ENCODE data around the gene CCDC32.

CCDC32 gene

DNA sequence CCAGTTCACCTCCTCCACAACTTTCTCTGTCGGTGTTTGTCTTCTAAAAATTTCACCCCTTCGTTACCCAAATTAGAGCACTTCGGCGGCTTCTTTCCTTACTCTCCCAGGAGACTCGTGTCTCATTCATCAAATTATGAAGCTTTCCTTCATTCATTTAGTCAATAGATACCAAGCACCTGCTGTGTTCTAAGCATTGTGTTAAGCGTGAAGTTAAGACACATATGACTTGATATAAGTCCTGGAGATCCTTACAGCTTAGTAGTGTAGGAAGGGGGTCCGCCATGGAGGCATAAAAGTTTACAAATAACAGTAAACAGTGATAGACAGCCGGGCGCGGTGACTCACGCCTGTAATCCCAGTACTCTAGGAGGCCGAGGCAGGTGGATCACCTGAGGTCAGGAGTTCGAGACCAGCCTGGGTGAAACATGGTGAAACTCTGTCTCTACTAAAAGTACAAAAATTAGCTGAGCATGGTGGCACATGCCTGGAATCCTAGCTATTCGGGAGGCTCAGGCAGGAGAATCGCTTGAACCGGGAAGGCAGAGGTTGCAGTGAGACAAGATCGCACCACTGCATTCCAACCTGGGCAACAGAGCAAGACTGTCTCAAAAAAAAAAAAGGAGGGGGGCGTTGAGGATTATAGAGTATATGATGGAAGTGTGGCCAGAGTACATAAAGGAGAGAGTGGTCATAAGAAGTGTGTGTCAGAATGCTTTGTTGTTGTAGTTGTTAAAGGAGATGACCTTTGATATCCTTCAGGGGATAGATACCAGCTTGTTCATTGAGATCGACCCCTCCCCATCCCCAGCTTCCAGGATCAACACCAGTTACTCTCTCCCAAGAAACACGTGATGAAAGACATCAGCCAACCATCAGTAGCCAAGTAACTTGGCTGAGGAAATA, 744 bp upstream of the CCDC32 start:
- DNase-seq (ENCODE audit: low read depth) = no peak

DNA sequence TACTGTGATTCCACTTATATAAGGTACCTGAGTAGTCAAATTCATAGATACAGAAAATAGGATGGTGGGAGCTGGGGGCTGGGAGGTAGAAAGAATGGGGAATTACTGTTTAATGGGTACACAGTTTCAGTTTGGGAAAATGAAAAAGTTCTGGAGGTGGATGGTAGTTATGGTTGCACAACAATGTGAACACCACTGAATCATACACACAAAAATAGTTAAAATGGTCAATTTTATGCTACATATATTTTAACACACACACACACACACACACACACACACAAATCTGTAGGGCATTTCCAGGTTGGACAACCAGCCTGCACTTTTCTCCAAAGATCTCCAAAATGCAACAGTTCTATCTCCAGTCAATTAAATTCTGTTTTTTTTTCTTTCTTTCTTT, 1.4 kb downstream of the CCDC32 start:
- DNase-seq (ENCODE audit: low read depth) = no peak

DNA sequence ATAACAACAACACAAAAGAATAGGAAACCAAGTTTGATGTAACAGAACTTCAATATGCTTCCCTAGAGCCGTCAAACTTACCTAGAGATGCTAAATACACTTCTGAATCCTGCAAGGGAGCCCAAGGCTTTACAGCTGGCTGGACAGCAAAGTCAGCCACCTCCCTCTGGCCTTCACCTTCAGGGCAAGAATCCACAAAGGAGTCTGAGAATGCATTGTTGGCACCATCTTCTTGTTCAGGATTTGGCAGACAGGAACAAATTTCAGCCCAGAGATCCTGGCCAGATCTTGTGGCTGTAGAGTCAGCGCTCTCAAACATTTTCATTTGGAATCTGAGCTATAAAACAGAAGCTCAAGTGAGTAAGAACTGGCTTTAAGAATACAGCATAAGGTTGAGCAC, 2.2 kb downstream of the CCDC32 start:
- DNase-seq (ENCODE audit: low read depth) = no peak

DNA sequence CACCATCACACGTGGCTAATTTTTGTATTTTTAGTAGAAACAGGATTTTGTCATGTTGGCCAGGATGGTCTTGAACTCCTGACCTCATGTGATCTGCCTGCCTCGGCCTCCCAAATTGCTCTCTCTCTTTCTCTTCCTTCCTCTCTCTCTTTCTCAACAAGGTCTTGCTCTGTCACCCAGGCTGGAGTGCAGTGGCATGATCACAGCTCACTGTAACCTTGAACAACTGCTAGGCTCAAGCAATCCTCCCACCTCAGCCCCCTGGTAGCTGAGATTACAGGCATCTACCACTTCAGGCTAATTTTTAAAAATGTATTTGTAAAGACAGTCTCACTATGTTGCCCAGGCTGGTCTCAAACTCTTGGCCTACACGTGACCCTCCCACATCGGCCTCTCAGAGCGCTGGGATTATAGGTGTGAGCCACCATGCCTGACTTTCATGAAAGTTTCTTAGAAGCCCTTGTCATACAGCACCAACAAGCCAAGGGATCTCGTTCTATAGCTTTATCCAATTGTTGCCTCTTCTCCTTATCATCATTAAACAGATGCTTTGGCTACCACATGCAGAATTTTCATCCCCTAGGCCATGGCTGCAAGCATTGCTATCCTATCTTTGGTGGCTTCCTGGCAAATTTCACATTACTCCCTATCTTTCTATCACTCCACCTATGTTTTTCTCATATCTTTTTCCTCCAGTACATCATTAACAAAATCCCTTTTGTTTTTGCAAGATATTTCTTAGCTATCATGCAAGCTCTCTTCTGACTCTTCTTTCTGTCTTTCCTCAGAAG, 5.7 kb downstream of the CCDC32 start:
- DNase-seq (ENCODE audit: low read depth) = no peak

DNA sequence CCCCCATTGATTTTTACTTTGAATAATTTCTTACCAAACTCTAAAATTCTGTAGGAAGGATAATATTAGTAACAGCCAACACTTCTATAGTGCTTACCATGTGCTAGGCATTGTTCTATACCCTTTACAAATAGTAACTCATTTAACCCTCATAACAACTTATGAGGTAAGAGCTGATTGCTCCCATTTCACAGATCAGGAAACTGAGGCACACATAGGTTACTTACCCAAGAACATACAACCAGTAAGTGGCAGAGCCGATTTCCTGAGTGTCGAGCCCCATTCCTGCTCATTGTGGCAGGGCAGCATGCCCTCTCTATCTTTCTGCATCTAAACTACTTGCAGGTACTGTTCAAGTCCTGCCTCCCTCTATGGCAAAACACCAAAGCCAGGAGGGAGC, 9.0 kb downstream of the CCDC32 start:
- DNase-seq (ENCODE audit: low read depth) = no peak

DNA sequence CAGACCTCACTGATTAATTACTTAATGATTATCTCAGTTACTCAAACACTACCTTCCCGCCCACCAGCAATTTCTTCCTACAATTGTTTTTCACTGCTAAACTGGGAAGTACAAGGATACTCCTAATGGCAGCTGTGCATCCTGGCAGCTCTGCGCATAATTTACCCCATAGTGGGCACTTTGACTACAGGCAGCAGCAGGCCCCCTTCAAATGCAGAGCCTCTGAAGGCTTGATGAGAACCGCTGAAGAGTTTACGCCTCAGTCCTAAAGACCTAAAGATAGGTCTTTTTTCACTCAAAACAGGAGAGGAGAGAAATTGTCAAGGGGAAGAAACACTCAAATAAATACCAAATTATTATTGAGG, 10.7 kb downstream of the CCDC32 start:
- DNase-seq (ENCODE audit: low read depth) = no peak

DNA sequence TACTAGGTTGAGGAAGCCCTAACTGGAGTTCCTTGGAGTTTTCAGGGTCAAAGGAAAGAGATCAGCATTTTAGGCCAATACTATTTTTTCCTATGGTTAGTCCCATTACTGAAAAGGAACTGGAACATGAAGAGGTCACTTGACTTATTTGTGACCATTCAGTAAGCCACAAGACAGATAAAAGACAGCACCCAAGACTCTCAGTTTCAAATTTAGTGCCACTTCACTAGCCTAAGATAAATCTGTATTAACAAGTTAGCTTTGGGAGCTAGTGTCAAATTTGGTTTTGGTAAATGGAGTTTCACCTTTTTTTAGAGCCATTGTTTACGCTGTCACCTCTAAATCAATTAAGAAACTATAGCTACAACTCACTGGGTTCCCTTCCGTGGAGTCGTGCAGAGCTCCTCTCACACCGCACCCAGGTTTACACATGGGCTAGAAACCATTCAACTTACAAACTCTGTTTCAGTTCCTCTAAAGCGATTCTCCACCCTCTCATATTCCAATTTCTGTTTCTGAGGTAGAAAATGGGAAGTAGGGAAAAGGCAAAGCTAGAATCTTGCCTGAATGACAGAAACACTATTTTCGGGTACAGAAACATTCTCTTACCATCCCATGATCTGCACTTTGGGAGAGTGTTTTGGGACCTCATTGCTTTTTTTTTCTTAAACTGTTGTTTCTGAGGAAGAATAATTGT, 14.4 kb downstream of the CCDC32 start:
- DNase-seq (ENCODE audit: low read depth) = no peak

DNA sequence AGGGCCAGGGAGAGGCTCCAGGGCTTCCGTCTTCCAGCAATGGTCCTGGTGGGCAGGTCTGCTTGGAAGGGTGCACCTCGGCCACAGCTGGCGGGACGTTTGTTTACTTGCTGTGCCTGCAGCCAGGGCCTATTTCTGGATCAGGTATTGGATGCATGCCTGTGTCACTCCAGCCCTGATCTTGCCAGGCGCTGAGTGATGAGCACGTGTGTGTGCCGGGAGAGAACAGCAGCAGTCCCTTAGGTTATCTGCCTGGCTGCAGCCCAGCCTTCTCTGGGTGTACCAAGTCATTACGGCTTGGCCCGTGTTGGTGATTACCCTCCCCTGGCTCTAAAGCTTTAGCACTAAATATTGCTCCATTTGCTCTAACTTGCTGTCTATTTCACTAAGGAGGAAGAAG, 14.9 kb downstream of the CCDC32 start:
- DNase-seq (ENCODE audit: low read depth) = no peak

DNA sequence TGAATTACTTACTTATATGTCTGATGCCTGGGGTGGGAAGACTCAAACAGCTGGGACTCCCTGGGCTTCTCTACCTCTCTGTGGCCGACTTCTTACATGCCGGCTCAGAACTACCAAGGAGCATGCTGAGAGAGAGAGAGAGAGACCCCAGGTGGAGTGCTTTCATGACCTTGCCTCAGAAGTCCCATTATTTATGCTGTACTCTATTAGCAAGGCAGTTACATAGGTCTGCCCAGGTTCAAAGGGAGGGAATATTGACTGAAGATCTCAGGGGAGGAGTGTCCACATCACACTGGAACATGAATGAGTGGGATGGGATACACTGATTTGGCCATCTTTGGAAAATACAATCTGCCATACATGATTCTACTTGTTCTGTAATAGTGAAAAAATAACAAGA, 16.2 kb downstream of the CCDC32 start:
- no peak for DNase-seq (ENCODE audit: low read depth)

DNA sequence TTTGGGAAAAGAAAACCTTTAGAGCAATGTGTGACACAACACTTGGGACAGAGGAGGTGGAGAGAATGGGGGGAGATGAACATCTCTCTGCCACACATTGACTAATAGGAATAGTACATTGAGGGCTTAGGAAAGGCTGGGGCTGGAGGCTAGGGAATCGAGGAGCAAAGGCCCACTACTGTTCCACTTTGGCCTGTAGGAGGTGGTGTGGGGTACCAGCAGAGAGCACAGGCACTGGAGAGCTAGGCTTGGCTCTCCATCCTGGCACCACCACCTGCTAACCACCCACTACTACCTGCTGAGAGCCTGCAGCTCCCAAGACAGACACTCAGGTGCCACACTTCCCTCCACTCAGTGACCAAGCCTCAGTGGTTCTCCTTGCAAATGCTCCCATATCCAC, 19.4 kb downstream of the CCDC32 start:
- DNase-seq (ENCODE audit: low read depth) = no peak

DNA sequence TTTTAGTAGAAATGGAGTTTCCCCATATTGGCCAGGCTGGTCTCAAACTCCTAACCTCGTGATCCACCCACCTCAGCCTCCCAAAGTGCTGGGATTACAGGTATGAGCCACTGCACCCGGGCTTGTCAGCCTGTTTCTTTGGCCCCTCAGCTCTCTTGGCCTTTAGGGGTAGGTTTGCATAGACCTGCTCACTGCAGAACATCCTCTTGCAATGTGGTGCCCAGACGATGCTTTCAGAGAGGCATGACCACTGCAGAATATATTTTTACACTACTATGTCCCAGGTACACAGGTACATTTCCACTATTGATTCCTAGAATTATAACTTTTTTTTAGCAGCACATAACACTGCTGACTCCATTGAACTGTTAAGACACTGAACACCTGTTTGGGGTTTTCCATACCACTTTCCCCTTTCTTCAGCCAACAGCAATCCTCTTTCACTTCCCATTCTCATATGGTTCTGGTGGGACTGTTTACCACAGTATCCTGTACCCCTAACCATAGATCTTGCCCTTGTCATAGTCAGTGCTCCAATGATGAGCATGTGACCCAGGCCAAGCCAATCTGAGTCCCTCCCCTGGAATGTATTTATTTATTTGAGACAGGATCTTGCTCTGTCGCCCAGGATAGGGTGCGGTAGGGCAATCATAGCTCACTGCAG, 21.1 kb downstream of the CCDC32 start:
- no peak for DNase-seq (ENCODE audit: low read depth)

DNA sequence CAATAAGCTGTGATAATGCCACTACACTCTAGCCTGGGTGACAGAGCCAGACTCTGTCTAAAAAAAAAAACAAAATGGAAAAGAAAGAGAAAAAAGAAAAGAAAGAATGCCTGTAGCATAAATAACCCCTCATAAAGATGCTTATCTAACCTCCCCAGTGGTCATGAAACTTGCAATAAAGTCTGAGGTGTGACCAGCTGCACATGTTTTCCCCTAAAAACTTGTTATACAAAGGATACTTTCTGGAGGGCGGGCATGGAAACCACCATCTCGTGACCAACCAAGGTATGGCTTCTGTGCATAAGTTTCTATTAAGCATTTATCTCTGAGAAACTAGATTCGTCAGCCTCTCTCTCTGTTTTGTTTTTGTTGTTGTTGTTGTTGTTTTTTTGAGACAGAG, 21.8 kb downstream of the CCDC32 start:
- DNase-seq (ENCODE audit: low read depth) = no peak

DNA sequence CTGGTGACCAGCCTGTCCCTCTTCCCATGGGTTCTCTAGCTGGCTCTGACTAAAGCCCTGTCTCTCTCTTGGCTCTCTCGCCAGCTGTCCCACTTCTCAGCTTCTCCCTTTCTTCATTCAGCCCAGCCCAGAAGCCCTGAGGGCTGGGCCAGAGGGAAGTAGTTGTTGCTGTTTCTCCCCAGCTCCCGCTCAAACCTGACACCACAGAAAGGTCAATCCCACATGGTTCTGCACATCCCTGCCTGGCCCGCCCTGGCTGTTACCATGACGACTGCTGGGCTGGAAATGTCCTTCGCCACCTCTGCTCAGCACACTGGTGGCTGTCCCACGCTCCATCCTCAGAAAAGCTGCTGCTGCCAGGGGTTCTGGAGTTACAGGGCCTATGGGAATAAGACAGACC, 25.9 kb downstream of the CCDC32 start:
- DNase-seq (ENCODE audit: low read depth) = no peak

DNA sequence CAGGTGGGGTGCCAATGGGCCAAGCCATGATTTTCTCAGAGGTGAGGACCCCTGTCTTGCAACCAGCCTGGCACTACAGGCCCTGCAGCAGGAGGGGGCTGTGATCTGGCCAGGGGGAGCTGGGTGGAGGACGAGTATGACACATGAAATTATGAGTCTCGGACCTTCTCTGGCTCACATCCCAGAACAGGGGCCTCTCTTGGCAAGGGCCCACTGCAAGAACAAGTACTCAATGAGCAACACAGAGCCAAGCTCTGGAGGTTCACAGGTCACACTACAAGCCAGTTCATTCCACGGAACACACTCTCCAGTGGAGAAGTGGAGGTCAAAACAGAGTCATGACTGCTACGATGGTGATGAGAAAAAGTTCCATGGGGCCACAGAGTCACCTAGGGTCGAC, 28.3 kb downstream of the CCDC32 start:
- no peak for DNase-seq (ENCODE audit: low read depth)

DNA sequence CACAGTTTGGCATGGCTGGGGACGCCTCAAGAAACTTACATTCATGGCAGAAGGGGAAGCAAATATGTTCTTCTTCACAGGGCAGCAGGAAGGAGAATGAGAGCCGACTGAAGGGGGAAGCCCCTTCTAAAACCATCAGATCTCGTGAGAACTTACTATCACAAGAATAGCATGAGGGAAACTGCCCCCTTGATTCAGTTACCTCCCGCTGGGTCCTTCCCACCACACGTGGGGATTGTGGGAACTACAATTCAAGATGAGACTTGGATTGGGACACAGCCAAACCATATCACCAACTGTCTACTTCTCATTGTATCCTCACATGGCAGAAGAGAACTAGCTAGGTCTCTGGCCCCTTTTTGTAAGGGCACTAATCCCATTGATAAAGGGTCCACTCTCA, 30.5 kb downstream of the CCDC32 start:
- no peak for DNase-seq (ENCODE audit: low read depth)

DNA sequence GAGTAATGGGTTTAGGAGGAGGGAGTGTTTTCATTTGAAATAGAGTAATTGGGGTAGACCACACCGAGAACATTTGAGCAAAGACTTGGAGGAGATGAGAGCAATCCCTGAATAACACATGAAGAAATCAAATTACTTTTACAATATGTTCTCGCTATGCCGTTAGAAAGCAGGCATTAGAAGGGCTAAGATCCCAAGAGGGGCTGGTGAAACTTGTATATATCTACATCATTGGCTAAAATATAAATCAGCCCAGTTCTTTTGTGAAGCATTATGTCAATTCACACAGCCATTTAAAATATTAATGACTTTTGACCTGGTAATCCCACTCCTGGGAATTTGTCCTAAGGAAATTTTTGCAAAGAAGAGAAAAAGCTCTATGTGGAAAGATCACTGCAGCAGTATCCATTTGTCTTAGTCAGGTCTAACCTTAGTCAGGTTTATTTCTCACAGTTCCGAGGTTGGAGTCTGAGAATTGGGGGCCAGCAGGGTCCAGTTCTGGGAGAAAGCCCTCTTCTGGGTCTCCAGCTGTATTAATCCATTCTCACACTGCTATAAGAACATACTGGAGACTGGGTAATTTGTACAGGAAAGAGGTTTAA, 31.0 kb downstream of the CCDC32 start:
- DNase-seq (ENCODE audit: low read depth) = no peak

DNA sequence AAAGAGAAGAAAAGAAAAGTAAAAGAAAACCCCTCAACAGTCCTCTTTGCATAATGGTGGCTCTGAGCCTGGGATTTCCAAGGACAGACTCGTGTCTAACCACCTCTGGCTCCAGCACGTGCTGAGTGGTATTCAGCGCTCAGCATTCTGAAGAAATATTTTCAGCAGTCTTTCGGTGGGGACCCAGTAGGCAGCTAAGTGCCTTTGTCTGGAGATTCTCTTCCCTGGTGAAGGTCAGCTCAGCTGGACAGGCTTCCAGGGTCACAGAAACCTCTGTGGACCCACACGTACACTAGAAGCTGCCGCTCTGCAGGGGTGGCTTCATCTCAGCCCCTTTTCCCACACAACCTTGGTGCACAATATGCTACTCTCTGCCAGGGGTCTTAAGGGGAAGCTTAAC, 36.0 kb downstream of the CCDC32 start:
- DNase-seq (ENCODE audit: low read depth) = no peak

DNA sequence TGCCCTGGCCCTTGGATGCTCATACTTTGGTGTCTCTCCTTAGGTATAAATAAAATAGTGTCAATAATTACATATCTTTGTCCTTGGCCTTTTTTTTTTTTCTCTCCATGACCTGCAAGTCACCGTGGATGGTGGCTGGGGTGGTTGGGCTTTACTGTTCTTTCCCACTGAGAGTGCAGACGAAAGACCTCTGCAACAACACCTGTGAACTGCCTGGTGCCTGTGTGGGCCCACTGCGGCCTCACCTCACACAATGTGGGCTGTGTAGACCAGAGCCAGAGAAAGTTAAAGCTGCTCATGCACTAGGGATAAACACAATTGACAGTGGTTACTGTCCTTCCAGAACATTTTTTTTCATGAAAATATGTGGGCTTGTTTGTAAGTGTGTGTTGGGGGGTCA, 39.0 kb downstream of the CCDC32 start:
- no peak for DNase-seq (ENCODE audit: low read depth)

DNA sequence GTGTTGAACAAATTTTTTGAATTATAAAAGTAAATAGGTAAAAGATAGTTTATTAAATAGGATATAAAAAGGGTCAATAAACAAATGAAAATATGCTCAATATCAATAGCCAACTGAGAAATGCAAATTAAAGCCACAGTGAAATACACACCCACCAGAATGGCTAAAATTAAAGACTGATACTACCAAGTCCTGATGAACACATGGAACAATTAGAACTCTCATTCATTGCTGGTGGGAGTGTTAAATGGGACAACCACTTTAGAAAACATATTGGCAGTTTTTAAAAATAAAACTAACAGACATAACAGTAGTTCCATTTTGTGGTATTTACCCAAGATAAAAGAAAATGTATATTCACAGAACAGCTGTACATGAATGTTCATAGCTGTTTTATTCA, 41.2 kb downstream of the CCDC32 start:
- no peak for DNase-seq (ENCODE audit: low read depth)

DNA sequence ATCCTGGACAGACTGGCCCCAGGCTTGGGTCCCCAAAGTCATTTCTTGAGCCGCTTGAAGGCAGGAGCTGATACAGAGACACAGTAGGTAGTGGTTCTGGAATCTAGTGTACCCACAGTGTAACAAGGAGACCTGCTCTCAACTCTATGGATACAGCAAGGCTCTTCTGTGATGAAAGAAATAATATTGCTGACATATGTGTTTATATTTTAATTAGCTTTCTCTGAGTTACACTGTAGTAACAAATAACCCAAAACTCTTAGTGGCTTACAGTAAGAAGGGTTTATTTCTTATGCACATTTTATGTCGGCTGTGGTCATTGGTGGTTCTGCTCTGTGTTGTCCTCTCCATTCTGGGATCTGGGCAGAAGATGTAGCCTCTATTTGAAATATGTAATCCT, 48.5 kb downstream of the CCDC32 start:
- no peak for DNase-seq (ENCODE audit: low read depth)

DNA sequence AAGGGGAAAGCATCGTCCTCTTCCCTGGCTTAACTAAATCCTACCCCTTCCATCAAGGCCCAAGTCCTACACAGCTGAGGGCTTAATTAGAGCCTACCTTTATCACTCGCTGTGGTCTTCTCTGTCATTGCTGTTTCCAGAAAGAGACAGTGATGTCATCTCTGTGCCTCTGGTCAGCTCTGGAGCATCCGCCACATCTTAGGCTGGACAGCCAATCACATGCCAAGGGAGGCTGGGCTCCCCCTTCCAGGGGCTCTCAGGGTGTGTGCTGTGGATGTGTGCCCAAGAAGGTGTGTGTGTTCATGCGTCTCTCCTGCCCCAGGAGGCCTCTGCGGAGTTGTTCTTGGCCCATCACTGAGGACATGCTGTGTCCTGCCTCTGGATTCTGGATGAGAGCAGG, 51.2 kb downstream of the CCDC32 start:
- no peak for DNase-seq (ENCODE audit: low read depth)

DNA sequence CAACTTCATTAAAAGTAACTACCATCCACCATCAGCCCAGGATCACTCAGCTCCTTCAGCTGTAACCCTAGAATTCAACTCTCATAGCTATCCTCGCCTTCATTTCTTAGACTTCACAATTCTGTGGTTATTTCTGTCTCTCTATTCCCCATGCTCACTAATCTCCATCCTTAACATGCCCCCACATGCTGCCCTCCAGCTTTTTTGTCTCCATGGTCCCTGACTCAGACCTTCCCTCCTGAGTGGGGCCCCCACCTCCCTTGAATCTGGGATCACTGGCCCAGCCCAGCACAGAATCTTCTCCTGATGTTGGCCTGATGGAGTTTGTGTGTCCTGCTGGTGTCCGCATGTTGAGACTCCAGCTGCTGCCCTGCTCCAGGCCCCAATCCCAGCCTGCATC, 52.4 kb downstream of the CCDC32 start:
- DNase-seq (ENCODE audit: low read depth) = no peak
